ENCODE results near the gene RAB11FIP5.

The RAB11FIP5 gene

DNA sequence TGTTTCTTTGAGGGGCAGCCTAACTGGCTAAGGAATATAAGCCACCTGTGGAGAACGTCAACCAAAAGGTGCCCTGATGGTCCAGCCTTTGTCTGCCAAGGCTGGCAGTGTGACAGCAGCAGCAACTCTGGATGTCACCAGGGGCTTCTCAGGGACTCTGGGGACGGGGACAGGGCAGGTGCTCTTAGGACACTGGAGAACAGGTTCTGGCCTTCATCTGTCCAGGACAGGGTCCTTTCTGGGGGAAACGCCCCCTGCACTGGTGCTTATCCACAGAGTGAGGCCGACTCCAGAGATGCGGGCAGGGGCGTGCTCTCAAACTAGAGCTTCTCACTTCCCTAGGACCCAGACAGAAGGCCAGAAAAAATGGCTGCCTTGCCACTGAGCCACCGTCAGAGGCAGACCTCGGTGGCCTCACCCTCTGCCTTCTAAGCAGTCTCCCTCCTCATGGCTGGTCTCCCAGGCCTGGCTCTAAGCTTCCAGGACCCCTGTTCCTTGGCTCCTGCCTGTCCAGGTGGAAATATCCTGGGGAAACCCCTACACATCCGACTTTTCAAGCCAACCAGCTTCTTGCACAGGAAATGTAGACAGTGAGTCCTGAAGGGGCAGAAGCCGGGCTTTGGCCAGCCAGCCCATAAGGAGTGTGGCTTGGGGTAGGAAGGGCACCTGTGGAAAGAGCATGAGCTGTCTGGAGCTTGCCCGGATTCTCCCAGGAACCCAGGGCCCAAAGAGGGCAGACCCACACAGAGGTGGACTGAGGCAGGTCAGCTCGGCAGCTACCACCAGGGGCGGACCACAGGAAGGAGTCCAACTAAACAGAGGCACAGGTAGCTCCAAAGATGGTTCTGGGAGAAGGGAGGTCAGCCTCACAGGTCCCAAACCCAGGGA is 30.0 kb downstream of the RAB11FIP5 start:
- no peak for DNase-seq

DNA sequence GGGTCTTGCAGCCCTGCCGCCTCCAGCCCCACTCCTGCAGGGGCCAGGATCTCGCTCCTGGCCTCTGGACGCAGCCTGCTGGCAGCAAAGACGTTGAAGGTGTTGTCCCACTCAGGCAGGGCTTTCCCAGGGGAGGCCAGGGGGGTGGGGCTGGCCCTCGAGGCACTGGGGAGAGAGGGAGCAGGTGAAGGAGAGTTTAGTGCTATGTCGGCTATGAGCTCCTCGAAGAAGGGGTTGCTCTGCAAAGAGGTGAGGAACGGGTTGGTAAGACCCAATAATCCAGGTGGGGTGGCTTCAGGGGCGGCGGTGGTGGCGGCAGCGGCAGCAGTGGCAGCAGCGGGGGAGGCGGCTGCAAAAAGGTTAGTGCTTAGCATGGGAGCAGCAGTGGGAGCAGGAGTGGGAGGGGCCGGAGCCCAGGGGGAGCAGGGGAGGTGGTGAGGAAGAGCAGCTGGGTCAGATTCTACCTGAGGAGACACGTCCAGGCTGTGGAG is 31.5 kb downstream of the RAB11FIP5 start:
- no peak for DNase-seq

DNA sequence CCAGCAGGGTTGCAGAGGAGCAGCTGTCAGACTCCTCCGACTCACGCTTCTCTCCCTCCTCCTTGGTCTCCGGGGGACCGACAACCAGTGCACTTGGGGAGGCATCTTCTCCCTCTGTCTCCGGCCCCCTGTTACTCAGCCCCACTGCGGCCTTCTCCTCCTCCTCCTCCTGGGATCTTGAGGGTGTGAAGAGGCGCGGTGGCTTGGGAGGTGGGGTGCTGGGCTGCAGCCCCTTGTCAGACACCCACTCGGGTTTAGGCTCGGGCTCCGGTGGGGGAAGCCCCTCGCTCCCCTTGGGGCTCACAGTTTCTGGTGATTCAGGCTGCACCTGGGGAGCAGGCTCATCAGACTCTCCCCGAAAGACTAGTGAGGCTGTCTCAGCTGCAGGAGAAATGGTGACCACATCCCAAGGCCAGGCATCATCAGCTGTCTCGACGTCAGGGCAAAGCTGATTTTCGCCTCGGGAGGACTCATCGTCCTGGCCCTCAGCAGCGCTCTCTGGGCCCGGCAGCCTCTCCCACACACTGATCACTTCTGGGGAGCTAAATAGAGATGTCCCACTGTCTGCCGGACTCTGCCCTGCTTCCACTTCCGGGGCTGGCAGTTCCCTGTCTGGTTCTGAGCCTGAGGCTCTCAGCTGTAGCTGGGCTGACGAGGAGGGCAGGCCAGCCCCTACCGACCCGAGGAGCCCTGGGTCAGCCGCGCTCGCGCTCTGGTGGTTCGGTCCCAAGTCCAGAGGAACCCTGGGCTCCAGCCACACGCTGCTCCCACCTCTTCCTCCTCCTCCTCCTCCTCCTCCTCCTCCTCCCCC is 32.2 kb downstream of the RAB11FIP5 start:
- DNase-seq, result no peak

DNA sequence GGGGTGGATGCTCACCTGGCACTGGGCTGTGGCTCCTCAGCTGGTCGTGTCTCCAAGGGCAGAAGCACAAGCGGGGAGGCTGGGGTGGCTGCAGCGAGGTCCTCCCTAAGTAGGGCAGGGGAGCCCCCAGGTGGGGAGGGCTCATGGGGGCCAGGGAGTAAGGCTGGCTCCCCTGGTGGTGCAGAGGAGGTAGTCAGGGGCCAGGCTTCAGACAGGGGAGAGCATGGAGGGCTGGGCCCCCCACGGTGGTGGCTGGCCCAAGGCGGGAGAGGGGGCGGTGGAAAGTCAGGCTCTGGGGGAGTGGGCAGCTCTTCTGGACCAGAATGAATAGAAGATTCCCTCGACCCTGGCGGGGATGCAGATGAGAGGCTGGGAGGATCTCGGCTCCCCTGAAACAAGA is 33.1 kb downstream of the RAB11FIP5 start:
- no peak for DNase-seq

GRCh38 chr2:73078457-73079411 is 34.0 kb downstream of the RAB11FIP5 start:
- DNase-seq, result no peak

GRCh38 chr2:73077424-73077795 is 35.3 kb downstream of the RAB11FIP5 start:
- no peak for DNase-seq

GRCh38 chr2:73076701-73077423 is 35.9 kb downstream of the RAB11FIP5 start:
- no peak for DNase-seq

DNA sequence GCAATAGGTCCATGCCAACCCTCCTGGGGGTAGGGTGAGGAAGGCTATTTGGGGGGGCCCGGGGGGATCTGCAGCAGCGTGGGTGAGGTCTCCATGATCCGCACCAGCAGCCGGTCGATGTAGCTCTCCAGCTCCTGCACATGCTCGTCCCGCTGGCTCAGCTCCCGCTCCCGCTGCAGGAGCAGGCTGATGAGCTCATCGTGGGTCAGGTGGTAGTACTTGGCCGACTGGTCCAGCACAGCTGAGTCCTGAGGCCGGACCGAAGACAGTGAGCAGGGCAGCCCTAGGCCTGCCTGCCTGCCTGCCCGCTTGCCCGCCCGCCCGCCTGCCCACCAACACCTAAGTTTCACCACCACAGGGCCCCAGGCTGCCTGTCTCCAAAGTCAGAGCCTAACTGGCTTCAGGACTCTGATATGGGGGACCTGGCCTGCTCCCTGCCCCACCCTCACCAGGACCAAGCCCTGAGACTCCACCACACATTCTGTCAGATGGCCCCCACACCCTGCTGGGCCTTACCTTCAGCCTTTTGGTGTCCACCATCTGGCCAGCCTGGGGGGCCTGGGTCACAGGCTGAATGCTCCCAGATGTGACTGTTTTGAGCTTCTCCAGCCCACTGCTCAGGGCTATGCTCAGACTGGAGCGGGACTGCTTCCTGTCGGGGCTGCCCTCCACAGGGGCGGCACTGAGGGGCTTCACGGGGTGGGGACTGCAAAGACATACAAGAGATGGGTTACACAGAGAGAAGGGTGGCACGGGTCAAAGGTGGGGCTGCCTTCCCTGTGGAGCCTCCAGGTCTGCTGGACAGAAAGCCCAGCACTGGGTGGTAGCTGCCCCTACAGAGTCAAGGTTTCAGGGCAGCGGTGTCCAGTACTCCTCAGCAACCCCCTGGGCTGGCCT is 37.0 kb downstream of the RAB11FIP5 start:
- DNase-seq, result no peak

DNA sequence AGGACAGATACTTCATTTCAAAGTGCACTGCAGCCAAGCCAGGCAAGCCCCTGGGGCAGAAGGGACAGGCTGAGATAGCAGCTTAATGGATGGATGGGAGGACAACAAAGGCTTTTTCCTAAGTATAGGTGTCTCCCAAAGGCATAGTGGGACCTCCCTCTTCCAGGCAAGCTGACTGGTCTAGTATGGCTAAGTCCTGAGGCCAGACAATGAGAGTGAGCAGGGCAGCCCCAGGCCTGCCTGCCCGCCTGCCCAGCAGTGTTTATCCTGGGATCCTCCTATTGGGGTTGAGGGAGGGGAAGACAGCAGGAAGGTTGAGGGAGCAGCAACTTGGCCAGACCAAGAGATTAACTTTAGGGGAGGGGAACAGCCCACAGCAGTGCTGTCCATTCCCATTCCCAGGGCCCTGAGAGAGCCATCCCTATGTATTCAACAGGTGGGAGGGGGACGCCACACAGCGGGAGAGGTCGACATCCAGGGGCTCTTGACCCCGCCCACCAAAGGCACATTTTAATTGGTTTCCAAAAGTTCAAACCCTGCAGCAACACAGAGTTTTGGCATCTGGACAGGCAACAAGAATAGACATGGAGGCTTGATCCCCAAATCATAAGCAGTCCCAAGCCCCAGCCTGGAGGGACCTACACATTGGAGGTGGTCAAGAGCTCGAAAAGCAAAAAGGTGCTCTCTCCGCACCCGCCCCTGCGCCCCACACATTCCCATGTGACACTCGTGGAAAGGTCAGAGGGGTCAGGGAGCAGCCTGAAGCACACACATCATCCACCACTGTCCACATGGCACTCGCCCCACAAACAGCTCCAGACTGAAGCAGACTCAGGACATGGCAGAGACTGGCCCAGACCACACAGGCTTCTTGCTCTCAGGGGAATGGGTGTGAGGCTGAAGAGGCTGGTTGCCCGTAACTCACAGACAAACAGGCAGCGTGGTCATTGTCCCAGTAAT is 38.4 kb downstream of the RAB11FIP5 start:
- no peak for DNase-seq

DNA sequence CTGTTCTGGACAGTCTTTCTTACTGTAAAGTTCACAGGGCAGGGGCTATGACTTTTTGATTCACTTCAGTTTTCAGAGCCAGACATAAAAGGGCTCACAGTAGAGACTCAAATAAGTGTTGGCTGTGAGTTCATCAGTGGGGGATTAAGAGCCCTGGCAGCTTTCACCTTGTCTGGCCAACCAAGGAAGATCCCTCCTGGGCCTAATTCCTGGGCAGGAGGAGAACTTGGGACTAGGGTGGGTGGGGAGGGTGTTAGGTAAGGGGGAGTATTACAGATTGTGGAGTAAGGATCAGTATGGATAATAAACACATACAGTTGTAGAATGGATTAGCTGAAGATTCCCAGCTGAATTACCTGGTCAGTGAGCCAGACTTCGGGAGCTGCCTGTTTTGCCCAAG is 40.3 kb downstream of the RAB11FIP5 start:
- no peak for DNase-seq

DNA sequence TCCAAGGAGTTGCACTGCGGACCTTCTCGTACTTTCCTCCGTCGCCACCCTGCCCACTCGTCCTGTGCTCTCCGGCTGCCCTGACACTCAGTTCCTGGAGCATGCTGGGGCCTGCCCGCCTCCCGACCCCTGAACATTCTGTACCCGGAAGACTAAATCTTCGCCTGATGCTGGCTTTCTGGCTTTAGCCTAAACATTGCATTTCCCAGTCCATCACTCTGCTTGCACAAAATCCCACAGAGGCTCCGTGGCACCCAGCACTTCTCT is 40.7 kb downstream of the RAB11FIP5 start:
- DNase-seq, result peak; percentile 30

- peak; percentile 93 for DNase-seq
Measured at GRCh38 chr2:73071360-73072128, 41.2 kb downstream of the RAB11FIP5 start, which contains the start of gene SFXN5. SFXN5 (minus strand) TSS chr2:73071712; CDS start chr2:73071705, 7 bp downstream.

GRCh38 chr2:73070643-73071359 is 41.9 kb downstream of the RAB11FIP5 start:
- peak; percentile 49 for DNase-seq

- peak; percentile 7 for DNase-seq
Measured at GRCh38 chr2:73069855-73070642, 42.7 kb downstream of the RAB11FIP5 start.

DNA sequence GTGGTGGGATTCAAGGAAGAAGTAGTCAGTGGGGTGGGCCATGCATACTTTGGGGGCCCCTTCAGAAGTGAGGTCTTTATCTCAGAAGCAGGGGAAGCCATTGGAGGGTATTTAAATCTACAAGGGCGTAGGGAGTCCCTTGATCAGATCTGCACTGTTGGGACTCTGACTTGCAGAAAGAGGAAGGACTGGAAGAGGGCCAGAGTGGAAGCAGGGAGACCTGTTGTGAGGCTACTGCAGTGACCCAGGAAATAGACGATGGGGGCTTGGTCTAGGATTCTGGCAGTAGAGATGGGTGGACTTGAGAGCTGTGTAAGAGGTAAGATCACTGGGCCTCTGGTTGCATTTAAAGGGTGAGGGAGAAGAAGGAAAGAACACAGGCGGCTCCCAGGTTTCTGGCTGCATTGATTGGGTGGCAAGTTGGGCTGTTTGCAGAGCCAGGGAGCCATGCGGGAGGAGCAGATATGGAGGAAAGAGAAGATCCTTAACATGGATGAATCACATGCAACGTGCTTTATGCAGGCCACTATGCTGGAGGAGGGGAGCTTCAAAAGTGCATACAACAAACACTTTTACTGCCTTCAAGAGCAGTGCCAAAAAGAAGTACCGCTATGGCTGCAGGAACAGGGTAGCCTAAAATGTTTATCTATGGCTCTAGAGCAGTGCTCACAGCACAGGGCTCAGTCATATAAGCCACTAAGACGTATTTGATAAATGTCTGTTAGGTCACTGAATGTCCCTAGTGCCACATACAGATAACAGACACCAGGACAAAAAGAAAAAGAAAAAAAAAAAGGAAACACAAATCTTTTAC is 43.5 kb downstream of the RAB11FIP5 start:
- no peak for DNase-seq

GRCh38 chr2:73068147-73068546 is 44.6 kb downstream of the RAB11FIP5 start:
- DNase-seq, result no peak

DNA sequence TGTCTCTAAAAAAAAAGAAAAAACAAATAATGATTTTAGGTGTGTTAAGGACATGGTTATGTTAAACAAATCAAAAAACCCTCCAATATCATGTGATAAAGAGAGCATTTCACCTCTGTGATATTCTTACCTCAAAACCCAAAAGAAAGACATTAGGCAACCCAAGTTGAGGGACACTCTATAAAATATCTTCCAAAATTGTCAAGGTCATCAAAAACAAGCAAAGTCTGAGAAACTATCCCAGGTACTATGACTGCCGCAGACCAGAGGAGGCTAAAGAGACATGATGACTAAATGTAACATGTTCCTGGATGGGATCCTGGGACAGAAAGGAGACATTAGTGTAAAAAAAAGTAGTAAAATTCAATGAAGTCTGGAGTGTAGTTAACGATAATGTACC is 45.7 kb downstream of the RAB11FIP5 start:
- no peak for DNase-seq
